Suprapubic skin (tissue), 3 donors: Measurements from ENCODE around the gene SPIC.

Experiments
- POLR2AphosphoS5 ChIP-seq, 3 donors: sonication (generic); formaldehyde crosslinking; IDR thresholded peaks; one replicate each; pipeline ENCODE4 v1.6.1; 2017; ENCODE audit warnings: antibody characterized with exemption in 3 of 3
- TF ChIP-seq, protein P1 (sequence below), 2 donors: fragments of 200-600 bp in 1 of 2; fragments of 450-650 bp in 1 of 2; sonication (generic) in 1 of 2; IDR thresholded peaks; one replicate each; pipeline ENCODE4 v1.5.1; 2016 to 2019; ENCODE audit warnings: antibody characterized with exemption in 2 of 2, mild to moderate bottlenecking in 1 of 2, moderate library complexity in 1 of 2

DNA sequence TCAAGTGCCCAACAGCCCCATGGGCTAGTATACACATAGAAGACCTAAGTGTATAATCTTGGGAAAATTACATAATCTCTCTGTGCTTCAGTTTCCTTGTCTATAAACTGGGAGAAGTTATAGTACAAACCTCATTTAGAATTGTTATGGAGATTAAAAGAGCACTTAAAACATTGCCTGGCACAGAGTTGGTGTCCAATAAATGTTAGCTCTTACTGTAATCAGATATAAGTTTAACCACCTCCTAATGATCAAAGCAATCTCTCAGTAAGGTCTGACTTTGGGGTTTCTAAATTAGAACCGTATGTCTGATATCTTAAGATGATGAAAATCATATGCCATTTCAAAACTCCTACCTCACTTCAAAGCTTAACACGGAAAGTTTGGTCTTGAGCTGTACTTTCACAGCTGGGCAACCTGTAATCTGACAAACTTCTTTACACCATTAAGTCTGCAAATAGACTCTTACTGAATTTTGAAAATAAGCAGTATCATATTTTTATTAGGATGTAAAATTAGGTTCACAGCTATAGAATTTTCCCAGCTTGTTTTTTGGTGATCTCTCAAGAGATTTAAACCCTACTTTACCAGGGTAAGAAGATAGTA, 61.0 kb downstream of the SPIC start:
- TF ChIP-seq, protein P1, sequence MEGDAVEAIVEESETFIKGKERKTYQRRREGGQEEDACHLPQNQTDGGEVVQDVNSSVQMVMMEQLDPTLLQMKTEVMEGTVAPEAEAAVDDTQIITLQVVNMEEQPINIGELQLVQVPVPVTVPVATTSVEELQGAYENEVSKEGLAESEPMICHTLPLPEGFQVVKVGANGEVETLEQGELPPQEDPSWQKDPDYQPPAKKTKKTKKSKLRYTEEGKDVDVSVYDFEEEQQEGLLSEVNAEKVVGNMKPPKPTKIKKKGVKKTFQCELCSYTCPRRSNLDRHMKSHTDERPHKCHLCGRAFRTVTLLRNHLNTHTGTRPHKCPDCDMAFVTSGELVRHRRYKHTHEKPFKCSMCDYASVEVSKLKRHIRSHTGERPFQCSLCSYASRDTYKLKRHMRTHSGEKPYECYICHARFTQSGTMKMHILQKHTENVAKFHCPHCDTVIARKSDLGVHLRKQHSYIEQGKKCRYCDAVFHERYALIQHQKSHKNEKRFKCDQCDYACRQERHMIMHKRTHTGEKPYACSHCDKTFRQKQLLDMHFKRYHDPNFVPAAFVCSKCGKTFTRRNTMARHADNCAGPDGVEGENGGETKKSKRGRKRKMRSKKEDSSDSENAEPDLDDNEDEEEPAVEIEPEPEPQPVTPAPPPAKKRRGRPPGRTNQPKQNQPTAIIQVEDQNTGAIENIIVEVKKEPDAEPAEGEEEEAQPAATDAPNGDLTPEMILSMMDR (IDR thresholded peaks at IDR 0.05), result no peak
- TF ChIP-seq POLR2AphosphoS5 (IDR thresholded peaks at IDR 0.05), result no peak
